Thyroid gland (tissue), 4 donors: ENCODE data around the gene SESN3.

ENCODE experiments used
- POLR2A ChIP-seq, 2 donors: fragments of 450-650 bp; IDR thresholded peaks; one replicate each; pipeline ENCODE4 v1.6.1; 2017; ENCODE audit warnings: antibody characterized with exemption in 2 of 2, mild to moderate bottlenecking in 2 of 2, moderate library complexity in 1 of 2
- TF ChIP-seq, protein P1 (sequence below), 6 experiments: fragments of 200-600 bp in 3 of 6; fragments of 450-650 bp in 3 of 6; sonication (generic) in 3 of 6; IDR thresholded peaks; one replicate each; pipeline ENCODE4 v1.5.1; 2016 to 2019; ENCODE audit warnings: antibody characterized with exemption in 6 of 6, mild to moderate bottlenecking in 2 of 6, inconsistent platforms in 1 of 6, moderate library complexity in 1 of 6

DNA sequence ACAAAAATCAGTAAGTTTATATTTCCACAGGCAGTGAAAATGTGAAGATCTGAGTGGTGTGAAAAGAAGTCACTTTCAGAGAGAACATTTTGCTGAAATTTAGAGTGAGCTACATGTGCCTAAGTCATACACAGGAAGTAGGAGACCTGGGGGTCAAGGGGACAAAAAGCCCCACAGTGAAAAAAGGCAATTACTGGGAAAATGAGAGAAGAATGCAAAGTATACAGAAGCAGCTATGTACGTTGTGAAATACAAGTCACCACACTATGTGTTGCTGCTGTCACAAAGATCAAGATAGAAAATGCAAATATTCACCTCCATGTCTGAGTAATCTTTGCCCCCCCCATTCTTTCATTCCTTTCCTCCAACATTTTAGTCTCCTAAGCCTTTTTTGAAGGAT, 21.6 kb upstream of the SESN3 start:
- TF ChIP-seq POLR2A (IDR thresholded peaks at IDR 0.05): no peak
- TF ChIP-seq, protein P1, sequence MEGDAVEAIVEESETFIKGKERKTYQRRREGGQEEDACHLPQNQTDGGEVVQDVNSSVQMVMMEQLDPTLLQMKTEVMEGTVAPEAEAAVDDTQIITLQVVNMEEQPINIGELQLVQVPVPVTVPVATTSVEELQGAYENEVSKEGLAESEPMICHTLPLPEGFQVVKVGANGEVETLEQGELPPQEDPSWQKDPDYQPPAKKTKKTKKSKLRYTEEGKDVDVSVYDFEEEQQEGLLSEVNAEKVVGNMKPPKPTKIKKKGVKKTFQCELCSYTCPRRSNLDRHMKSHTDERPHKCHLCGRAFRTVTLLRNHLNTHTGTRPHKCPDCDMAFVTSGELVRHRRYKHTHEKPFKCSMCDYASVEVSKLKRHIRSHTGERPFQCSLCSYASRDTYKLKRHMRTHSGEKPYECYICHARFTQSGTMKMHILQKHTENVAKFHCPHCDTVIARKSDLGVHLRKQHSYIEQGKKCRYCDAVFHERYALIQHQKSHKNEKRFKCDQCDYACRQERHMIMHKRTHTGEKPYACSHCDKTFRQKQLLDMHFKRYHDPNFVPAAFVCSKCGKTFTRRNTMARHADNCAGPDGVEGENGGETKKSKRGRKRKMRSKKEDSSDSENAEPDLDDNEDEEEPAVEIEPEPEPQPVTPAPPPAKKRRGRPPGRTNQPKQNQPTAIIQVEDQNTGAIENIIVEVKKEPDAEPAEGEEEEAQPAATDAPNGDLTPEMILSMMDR (IDR thresholded peaks at IDR 0.05): no peak
